ENCODE results near the gene TAGLN3. TPM values are rescaled to one million over a fixed set of nuclear protein-coding genes. Genes with fewer than 3 reads are reported as not detected.

TAGLN3 gene
- total and polyA plus RNA-seq, 2 of the 13 experiments (the other 11 are each of a cell fraction or from before 2014, with no cell fraction given): 0.51 to 0.91 TPM

- TF ChIP-seq ZSCAN21 (CRISPR knock-in tag; IDR thresholded peaks at IDR 0.05; ENCODE audit: borderline replicate concordance): no peak
- TF ChIP-seq ZNF326 (CRISPR knock-in tag; IDR thresholded peaks at IDR 0.05; ENCODE audit: borderline replicate concordance): no peak
- TF ChIP-seq ZBTB44 (CRISPR knock-in tag; IDR thresholded peaks at IDR 0.05): no peak
- TF ChIP-seq ZNF333 (CRISPR knock-in tag; IDR thresholded peaks at IDR 0.05; ENCODE audit: borderline replicate concordance): no peak
- TF ChIP-seq ZNF503 (CRISPR knock-in tag; IDR thresholded peaks at IDR 0.05): no peak
Measured at GRCh38 chr3:111989061-111989678, 9.6 kb upstream of the TAGLN3 start (continued).

- 100% methylated on average over 2 of the region's 2 CpGs for WGBS (ENCODE audit: low lambda C conversion rate)
- in situ Hi-C loops (cut with HindIII; ENCODE audit: extremely low pct_ligation_motif_present, low pct_unique_long_range_greater_than_20kb) (no loop called here), intact Hi-C loops (cut with micrococcal nuclease; ENCODE audit: unreplicated experiment) (no loop called here)
- no peak overlapping the region for H3K27ac ChIP-seq (ENCODE audit: extremely low read length, insufficient read depth, low read length)
- no peak overlapping the region for H3K9ac ChIP-seq (ENCODE audit: insufficient read depth, low read depth, low read length)
- H3K9me3 ChIP-seq (ENCODE audit: low read length): no peaks in the 10 kb centered on the region
- no peaks in the 10 kb centered on the region for H3K79me2 ChIP-seq (ENCODE audit: insufficient read depth, low read length)
- peaks cover 4% of the 10 kb centered on the region; the same call in 1 of the 2 replicates for H4K20me1 ChIP-seq (ENCODE audit: insufficient read depth, low read length)
- DNase-seq (ENCODE audit: low spot score) (no peak), ATAC-seq (no peak), FAIRE-seq (no peak)
- H3K27me3 ChIP-seq (ENCODE audit: control insufficient read depth in 1 of 2, insufficient read depth in 2 of 2, low read length in 2 of 2): no peaks in the 10 kb centered on the region
- H2AFZ ChIP-seq (ENCODE audit: low read length): no peak overlapping the region
- H3K4me2 ChIP-seq (ENCODE audit: low read depth, low read length): no peak overlapping the region
- CTCF ChIA-PET (ENCODE audit: low intra/inter-chr PET ratio, low total read pairs): no interaction called here
- peaks cover 5 to 17% of the 10 kb centered on the region in 2 experiments for H3K36me3 ChIP-seq (replicated peaks in 1 of 2; ENCODE audit: control insufficient read depth in 1 of 2, insufficient read depth in 2 of 2, low read length in 2 of 2)
- BruUV-seq (replicated peaks): no TSS peak
- H3K4me1 ChIP-seq (ENCODE audit: insufficient read depth, low read length): no peaks in the 10 kb centered on the region
- POLR2A ChIA-PET: interaction anchor here (1.3 to 2.1 kb wide), 2 partner anchors 14 to 20 kb away, joined by 4 to 5 read pairs; partner anchors contain the start of gene ABHD10
- H3K4me3 ChIP-seq (replicated peaks in 1 of 3; ENCODE audit: insufficient read depth in 1 of 3, low read depth in 2 of 3, low read length in 3 of 3): no peak overlapping the region
- TF ChIP-seq HOMEZ (CRISPR knock-in tag; IDR thresholded peaks at IDR 0.05; ENCODE audit: low read depth): no peak
- TF ChIP-seq BRD4 (CRISPR knock-in tag; IDR thresholded peaks at IDR 0.05): no peak
- TF ChIP-seq SNAPC4 (CRISPR knock-in tag; IDR thresholded peaks at IDR 0.05): no peak
- no peak for TF ChIP-seq ATF4 (CRISPR knock-in tag; IDR thresholded peaks at IDR 0.05)
Measured at GRCh38 chr3:111993038-111993437, 5.7 kb upstream of the TAGLN3 start.
